K562 (cell line): ENCODE data around the gene PAF1. TPM values are rescaled to one million over a fixed set of nuclear protein-coding genes. Genes with fewer than 3 reads are reported as not detected.

Source experiments
- ATAC-seq: fragments of 200-7000 bp; cut with Tn5 transposase; 3 replicates; pipeline ENCODE4 v1.9.1; 2020; ENCODE audit warnings: moderate library complexity
- BruUV-seq: library from RNA; stranded (reverse); fragments of 400-500 nt; replicated peaks from 2 replicates; lab custom pipeline; 2021; lab: Mats Ljungman, UMichigan
- CTCF ChIA-PET: fragments of 300-600 bp; formaldehyde crosslinking; extraction: SDS; loops from one replicate; lab custom pipeline; 2021; ENCODE audit warnings: low intra/inter-chr PET ratio; lab: Yijun Ruan, JAX
- POLR2A ChIA-PET: fragments of 300-600, 350-650 bp; sonication (Branson Sonifier 250); formaldehyde crosslinking; extraction: SDS; loops from one replicate; lab custom pipeline; 2021; ENCODE audit warnings: antibody characterized with exemption, inconsistent platforms; lab: Yijun Ruan, JAX
- DNase-seq, 4 experiments: peaks; one replicate each; pipeline versions ENCODE4 v3.0.0 to v3.0.0-alpha.2; 2011 to 2018; ENCODE audit warnings: low spot score in 3 of 4, mixed read lengths in 3 of 4; ENCODE audit errors: extremely low read depth in 1 of 4
- FAIRE-seq: peaks from 2 replicates; lab custom pipeline; 2011; peaks lifted over from hg19 to GRCh38; lab: Jason Lieb, UNC
- H2AFZ ChIP-seq: 2 replicates; pipeline ENCODE4 v1.6.0; 2011; ENCODE audit warnings: low read depth, low read length, control low read depth, inconsistent platforms
- H3K27ac ChIP-seq: fragments of 200-600 bp; 3 replicates; pipeline ENCODE4 v1.8.0; 2011; ENCODE audit warnings: low read depth, mild to moderate bottlenecking, control low read depth, inconsistent platforms, low read length, moderate library complexity, mixed read lengths; ENCODE audit errors: extremely low read depth
- H3K27me3 ChIP-seq, 2 experiments: fragments of 300-600 bp in 1 of 2; 2 replicates in 1 of 2; 3 replicates in 1 of 2; pipeline versions ENCODE4 v1.6.0 to v1.8.0; 2011; ENCODE audit warnings: inconsistent platforms in 2 of 2, low read length in 2 of 2, mild to moderate bottlenecking in 1 of 2, mixed read lengths in 1 of 2, moderate library complexity in 1 of 2; ENCODE audit not compliant: control insufficient read depth in 2 of 2, insufficient read depth in 2 of 2
- H3K36me3 ChIP-seq: fragments of 300-600 bp; 3 replicates; pipeline ENCODE4 v1.8.0; 2011; ENCODE audit warnings: mild to moderate bottlenecking, low read length, inconsistent platforms; ENCODE audit not compliant: control insufficient read depth, insufficient read depth
- H3K4me1 ChIP-seq, 2 experiments: fragments of 200-600 bp in 1 of 2; replicated peaks in 1 of 2; 2 replicates in 1 of 2; 3 replicates in 1 of 2; pipeline versions ENCODE4 v1.5.1 to v1.8.0; 2011; ENCODE audit warnings: inconsistent platforms in 2 of 2, low read length in 2 of 2, mild to moderate bottlenecking in 1 of 2, mixed read lengths in 1 of 2, moderate library complexity in 1 of 2; ENCODE audit not compliant: control insufficient read depth in 2 of 2, insufficient read depth in 2 of 2
- H3K4me2 ChIP-seq: 2 replicates; pipeline ENCODE4 v1.6.1; 2011; ENCODE audit warnings: low read length, control low read depth, inconsistent platforms, mixed read lengths; ENCODE audit not compliant: insufficient read depth
- H3K4me3 ChIP-seq: fragments of 200-600 bp; sonication (generic), shearing (Covaris generic); 2 replicates; pipeline ENCODE4 v1.5.1; 2016; ENCODE audit warnings: control low read depth, inconsistent platforms
- H3K79me2 ChIP-seq: fragments of 200-600 bp; 3 replicates; pipeline ENCODE4 v1.8.0; 2011; ENCODE audit warnings: low read length, inconsistent platforms; ENCODE audit not compliant: control insufficient read depth, insufficient read depth
- H3K9ac ChIP-seq, 2 experiments: 2 replicates each; pipeline versions ENCODE4 v1.6.0 to v1.6.1; 2011; ENCODE audit warnings: low read depth in 2 of 2, low read length in 2 of 2, control low read depth in 1 of 2, inconsistent platforms in 1 of 2, mild to moderate bottlenecking in 1 of 2, mixed read lengths in 1 of 2; ENCODE audit not compliant: insufficient read depth in 1 of 2
- H3K9me1 ChIP-seq: one replicate; pipeline ENCODE4 v1.6.0; 2011; ENCODE audit warnings: inconsistent platforms, mild to moderate bottlenecking, low read length, moderate library complexity; ENCODE audit not compliant: control insufficient read depth, insufficient read depth
- H3K9me3 ChIP-seq: replicated peaks from 2 replicates; pipeline ENCODE4 v1.5.1; 2011; ENCODE audit warnings: low read depth, low read length, inconsistent platforms; ENCODE audit not compliant: control insufficient read depth, insufficient read depth
- H4K20me1 ChIP-seq: replicated peaks from 2 replicates; pipeline ENCODE4 v1.6.1; 2011; ENCODE audit warnings: low read length, inconsistent platforms, mixed read lengths; ENCODE audit not compliant: control insufficient read depth, insufficient read depth
- ARID1B ChIP-seq: fragments of 450-650 bp; IDR thresholded peaks from 2 replicates; pipeline ENCODE4 v1.6.1; 2016; ENCODE audit warnings: antibody characterized with exemption, mild to moderate bottlenecking, inconsistent platforms
- CREB1 ChIP-seq, 2 experiments: sonication (generic) in 1 of 2; formaldehyde crosslinking in 1 of 2; IDR thresholded peaks; 2 replicates each; pipeline versions ENCODE4 v1.6.1 to v1.8.0; 2012 to 2022; ENCODE audit warnings: inconsistent platforms in 1 of 2, mild to moderate bottlenecking in 1 of 2, missing genetic modification reagents in 1 of 2, moderate library complexity in 1 of 2
- DPF2 ChIP-seq: fragments of 450-650 bp; IDR thresholded peaks from 2 replicates; pipeline ENCODE4 v1.6.1; 2016
- MIER1 ChIP-seq: fragments of 450-650 bp; IDR thresholded peaks from 2 replicates; pipeline ENCODE4 v1.6.1; 2016; ENCODE audit warnings: antibody characterized with exemption, mild to moderate bottlenecking, low read depth
- SAP30 ChIP-seq: fragments of 200-600 bp; sonication (generic); IDR thresholded peaks from 2 replicates; pipeline ENCODE4 v1.6.1; 2012; ENCODE audit warnings: borderline replicate concordance, low read depth, mild to moderate bottlenecking, moderate library complexity, low read length, control low read depth, inconsistent platforms; ENCODE audit not compliant: insufficient read depth, poor library complexity, severe bottlenecking
- SIN3B ChIP-seq: fragments of 450-650 bp; IDR thresholded peaks from 2 replicates; pipeline ENCODE4 v1.6.1; 2017; ENCODE audit warnings: low read depth, mild to moderate bottlenecking, moderate library complexity
- ZC3H4 ChIP-seq: sonication (generic); formaldehyde crosslinking; IDR thresholded peaks from 2 replicates; pipeline ENCODE4 v1.9.0; 2021; ENCODE audit warnings: missing genetic modification reagents, borderline replicate concordance
- ZNF232 ChIP-seq: sonication (generic); formaldehyde crosslinking; IDR thresholded peaks from 2 replicates; pipeline ENCODE4 v1.8.0; 2022; ENCODE audit warnings: mild to moderate bottlenecking, missing genetic modification reagents
- WGBS: fragments of 100-300 bp; shearing (Covaris generic); methylation state at CpG from one replicate; pipeline ENCODE4 v1.1.6; 2016; ENCODE audit warnings: low coverage, mixed read lengths; ENCODE audit not compliant: insufficient coverage; ENCODE audit errors: missing lambda C conversion rate; 5-methylcytosine and 5-hydroxymethylcytosine counted together
- in situ Hi-C: fragments of 300-500 bp; cut with MboI; formaldehyde crosslinking; loops from 4 replicates; pipeline ENCODE4 v1.15.0; 2018; ENCODE audit warnings: inconsistent platforms, mixed read lengths
- intact Hi-C: fragments of 100-400 bp; cut with micrococcal nuclease; formaldehyde crosslinking; loops from 2 replicates; pipeline ENCODE4 v1.14.2; 2022
- polyA plus RNA-seq, 8 experiments: library from polyadenylated mRNA; depleted of rRNA in 4 of 8; stranded (reverse) in 5 of 8; unstranded in 3 of 8; fragments of >200 nt; fragmentation: Nextera tagmentation in 2 of 8; fragmentation: Illumina TruSeq in 1 of 8; extraction: Ambion mirVana in 2 of 8; extraction: Trizol in 1 of 8; gene quantifications; 2 replicates each; pipeline versions ENCODE4 v1.2.1 to v1.2.3, GENCODE V29; 2011 to 2014; ENCODE audit warnings: inconsistent platforms in 1 of 8, missing spikeins in 1 of 8
- total RNA-seq, 7 experiments: library from RNA; depleted of rRNA in 6 of 7; stranded (reverse); fragments of >200 nt in 6 of 7; fragmentation: Illumina TruSeq in 2 of 7; extraction: Trizol in 2 of 7; gene quantifications; 2 replicates each; pipeline versions ENCODE4 v1.2.1 to v1.2.3, GENCODE V29; 2011 to 2021; ENCODE audit warnings: low replicate concordance in 1 of 7
- TF ChIP-seq, protein P1 (sequence below): sonication (generic); formaldehyde crosslinking; IDR thresholded peaks from 2 replicates; pipeline ENCODE4 v1.8.0; 2023; ENCODE audit warnings: mild to moderate bottlenecking, missing genetic modification reagents
- TF ChIP-seq, protein P2 (sequence below): IDR thresholded peaks from 3 replicates; pipeline ENCODE4 v1.6.1; 2011; ENCODE audit warnings: borderline replicate concordance, mild to moderate bottlenecking, moderate library complexity; ENCODE audit not compliant: insufficient read length; ENCODE audit errors: extremely low read depth
- TF ChIP-seq, protein P3 (sequence below): sonication (generic); formaldehyde crosslinking; IDR thresholded peaks from 2 replicates; pipeline ENCODE4 v1.9.0; 2022; ENCODE audit warnings: mild to moderate bottlenecking, missing genetic modification reagents

Gene PAF1
- total and polyA plus RNA-seq, 9 of the 15 experiments (the other 6 are each of a cell fraction or from before 2014, with no cell fraction given): 1.5 to 45.0 (median 33.8) TPM

DNA sequence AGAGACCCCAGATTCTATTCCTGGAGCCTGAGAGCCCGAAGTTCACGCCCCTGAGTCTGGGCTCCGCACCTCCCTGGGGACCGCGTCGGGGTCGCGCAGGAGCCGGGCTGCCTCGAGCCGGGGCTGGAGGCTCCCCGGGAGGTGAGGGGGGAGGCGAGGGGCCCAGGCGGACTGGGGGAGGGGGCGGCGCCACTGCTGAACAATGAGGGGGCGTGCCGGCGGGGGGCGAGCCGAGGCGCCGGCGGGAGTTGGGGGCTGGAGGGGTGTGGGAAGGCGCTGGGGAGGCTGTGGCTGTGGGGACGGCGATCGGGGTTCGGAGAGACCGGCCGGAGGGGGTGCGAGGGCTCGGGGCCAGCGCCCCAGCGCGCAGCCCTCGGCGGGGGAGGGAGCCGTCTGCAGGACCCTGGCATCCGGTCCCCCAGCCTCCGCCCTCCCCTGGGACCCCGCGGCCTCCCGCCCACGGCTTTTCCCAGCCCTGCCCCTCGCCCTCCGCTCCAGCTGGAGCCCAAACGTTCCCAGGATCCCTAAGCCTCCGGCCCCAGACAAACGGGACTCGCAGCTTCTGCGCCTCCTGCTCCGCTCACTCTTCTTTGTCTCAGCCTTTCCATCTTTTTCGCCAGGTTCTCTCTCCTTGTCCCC lies 22.5 kb upstream of the PAF1 start (continued):
- TF ChIP-seq, protein P1, sequence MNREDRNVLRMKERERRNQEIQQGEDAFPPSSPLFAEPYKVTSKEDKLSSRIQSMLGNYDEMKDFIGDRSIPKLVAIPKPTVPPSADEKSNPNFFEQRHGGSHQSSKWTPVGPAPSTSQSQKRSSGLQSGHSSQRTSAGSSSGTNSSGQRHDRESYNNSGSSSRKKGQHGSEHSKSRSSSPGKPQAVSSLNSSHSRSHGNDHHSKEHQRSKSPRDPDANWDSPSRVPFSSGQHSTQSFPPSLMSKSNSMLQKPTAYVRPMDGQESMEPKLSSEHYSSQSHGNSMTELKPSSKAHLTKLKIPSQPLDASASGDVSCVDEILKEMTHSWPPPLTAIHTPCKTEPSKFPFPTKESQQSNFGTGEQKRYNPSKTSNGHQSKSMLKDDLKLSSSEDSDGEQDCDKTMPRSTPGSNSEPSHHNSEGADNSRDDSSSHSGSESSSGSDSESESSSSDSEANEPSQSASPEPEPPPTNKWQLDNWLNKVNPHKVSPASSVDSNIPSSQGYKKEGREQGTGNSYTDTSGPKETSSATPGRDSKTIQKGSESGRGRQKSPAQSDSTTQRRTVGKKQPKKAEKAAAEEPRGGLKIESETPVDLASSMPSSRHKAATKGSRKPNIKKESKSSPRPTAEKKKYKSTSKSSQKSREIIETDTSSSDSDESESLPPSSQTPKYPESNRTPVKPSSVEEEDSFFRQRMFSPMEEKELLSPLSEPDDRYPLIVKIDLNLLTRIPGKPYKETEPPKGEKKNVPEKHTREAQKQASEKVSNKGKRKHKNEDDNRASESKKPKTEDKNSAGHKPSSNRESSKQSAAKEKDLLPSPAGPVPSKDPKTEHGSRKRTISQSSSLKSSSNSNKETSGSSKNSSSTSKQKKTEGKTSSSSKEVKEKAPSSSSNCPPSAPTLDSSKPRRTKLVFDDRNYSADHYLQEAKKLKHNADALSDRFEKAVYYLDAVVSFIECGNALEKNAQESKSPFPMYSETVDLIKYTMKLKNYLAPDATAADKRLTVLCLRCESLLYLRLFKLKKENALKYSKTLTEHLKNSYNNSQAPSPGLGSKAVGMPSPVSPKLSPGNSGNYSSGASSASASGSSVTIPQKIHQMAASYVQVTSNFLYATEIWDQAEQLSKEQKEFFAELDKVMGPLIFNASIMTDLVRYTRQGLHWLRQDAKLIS (CRISPR knock-in tag): no peak

DNA sequence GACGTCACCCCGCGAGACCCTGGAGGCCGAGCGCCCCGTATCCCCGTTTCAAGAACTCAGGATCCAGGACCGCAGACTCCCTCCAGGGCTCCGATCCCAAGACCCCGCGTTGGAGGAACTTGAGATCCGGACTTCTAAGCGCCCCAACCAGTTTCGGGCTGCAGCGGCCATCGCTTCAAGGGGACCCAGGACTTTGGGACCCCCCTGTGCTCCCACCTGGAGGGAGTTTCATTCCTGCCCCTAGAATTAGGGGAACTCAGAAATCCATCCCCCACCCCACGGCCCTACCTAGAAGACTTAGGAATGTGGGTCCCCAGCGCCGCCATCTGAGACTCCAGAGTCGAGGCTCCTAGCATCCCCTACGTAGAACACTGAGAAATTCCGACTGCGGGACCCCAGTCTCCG lies 22.0 kb upstream of the PAF1 start:
- H2AFZ ChIP-seq: peak overlapping the region; percentile 78
- WGBS: 0% methylated on average over 21 of the region's 24 CpGs
- no TSS peak for BruUV-seq
- ChIA-PET POLR2A (interaction anchor here (0.6 to 1.7 kb wide), 5 partner anchors 11 to 23 kb away, joined by 3 to 15 read pairs (median 5); partner anchors contain the start of genes MED29, PAF1 and RPS16), CTCF (interaction anchor here (0.7 to 3.7 kb wide), 7 partner anchors 11 to 302 kb away, joined by 3 to 74 read pairs (median 4); no protein-coding TSS in a partner anchor)
- H3K27me3 ChIP-seq: no peaks in the 10 kb centered on the region
- DNase-seq (peak in 1 of 4 experiments; percentile 22), FAIRE-seq (no peak), ATAC-seq (no peak)
- peaks cover 23% of the 10 kb centered on the region; the same call in 2 of the 3 replicates for H3K36me3 ChIP-seq
- peaks cover 50% of the 10 kb centered on the region for H3K79me2 ChIP-seq
- in situ Hi-C loops: no loop called here
- peak overlapping the region; percentile 71 for H3K4me3 ChIP-seq
- peaks cover 4% of the 10 kb centered on the region; the same call in 1 of the 2 replicates for H4K20me1 ChIP-seq
- intact Hi-C loops: loop anchor here (1.0 to 5.0 kb wide), 3 partner anchors 16 to 291 kb away; no protein-coding TSS in a partner anchor
- peak overlapping the region; percentile 84 for H3K27ac ChIP-seq
- peak overlapping the region; percentile 86 to 97 for H3K9ac ChIP-seq
- peak overlapping the region; percentile 77 for H3K4me2 ChIP-seq
- no peaks in the 10 kb centered on the region for H3K9me3 ChIP-seq
- peaks cover 36 to 75% of the 10 kb centered on the region in 2 experiments for H3K4me1 ChIP-seq
- H3K9me1 ChIP-seq: no peaks in the 10 kb centered on the region
- TF ChIP-seq ZC3H4 (no peak), ARID1B (0 out of 2 replicates have a peak, but pooled peaks have one; percentile 6), SAP30 (peak; percentile 20), SIN3B (peak; percentile 6; the same call in 1 of the 2 replicates), DPF2 (no peak), CREB1 (IDR thresholded peaks at IDR 0.05) (no peak), CREB1 (CRISPR knock-in tag; IDR thresholded peaks at IDR 0.05) (peak; percentile 40; the same call in 1 of the 2 replicates), MIER1 (no peak; the same call in 1 of the 2 replicates), ZNF232 (CRISPR knock-in tag) (no peak)
- TF ChIP-seq, protein P2, sequence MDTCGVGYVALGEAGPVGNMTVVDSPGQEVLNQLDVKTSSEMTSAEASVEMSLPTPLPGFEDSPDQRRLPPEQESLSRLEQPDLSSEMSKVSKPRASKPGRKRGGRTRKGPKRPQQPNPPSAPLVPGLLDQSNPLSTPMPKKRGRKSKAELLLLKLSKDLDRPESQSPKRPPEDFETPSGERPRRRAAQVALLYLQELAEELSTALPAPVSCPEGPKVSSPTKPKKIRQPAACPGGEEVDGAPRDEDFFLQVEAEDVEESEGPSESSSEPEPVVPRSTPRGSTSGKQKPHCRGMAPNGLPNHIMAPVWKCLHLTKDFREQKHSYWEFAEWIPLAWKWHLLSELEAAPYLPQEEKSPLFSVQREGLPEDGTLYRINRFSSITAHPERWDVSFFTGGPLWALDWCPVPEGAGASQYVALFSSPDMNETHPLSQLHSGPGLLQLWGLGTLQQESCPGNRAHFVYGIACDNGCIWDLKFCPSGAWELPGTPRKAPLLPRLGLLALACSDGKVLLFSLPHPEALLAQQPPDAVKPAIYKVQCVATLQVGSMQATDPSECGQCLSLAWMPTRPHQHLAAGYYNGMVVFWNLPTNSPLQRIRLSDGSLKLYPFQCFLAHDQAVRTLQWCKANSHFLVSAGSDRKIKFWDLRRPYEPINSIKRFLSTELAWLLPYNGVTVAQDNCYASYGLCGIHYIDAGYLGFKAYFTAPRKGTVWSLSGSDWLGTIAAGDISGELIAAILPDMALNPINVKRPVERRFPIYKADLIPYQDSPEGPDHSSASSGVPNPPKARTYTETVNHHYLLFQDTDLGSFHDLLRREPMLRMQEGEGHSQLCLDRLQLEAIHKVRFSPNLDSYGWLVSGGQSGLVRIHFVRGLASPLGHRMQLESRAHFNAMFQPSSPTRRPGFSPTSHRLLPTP: no peak
- TF ChIP-seq, protein P3, sequence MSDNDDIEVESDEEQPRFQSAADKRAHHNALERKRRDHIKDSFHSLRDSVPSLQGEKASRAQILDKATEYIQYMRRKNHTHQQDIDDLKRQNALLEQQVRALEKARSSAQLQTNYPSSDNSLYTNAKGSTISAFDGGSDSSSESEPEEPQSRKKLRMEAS: peak; percentile 24; the same call in 1 of the 2 replicates
